Neural cell (in vitro differentiated cells): ENCODE results near the gene RAB40AL.

Experiments used
- CTCF ChIP-seq: fragments of 450-650 bp; IDR thresholded peaks from 2 replicates; pipeline ENCODE4 v1.5.1; 2014; ENCODE audit warnings: antibody characterized with exemption, mild to moderate bottlenecking, moderate library complexity; ENCODE audit not compliant: poor library complexity, severe bottlenecking
- REST ChIP-seq: IDR thresholded peaks from 2 replicates; pipeline ENCODE4 v1.6.1; 2012; ENCODE audit warnings: borderline replicate concordance

GRCh38 chrX:102930990-102931756 lies 5.9 kb upstream of the RAB40AL start:
- TF ChIP-seq REST (no peak), CTCF (no peak)
